Kasumi-1 (cell line): Measurements from ENCODE around the gene GPD2.

ENCODE experiments used
- DNase-seq, 2 experiments: peaks; one replicate each; lab custom pipeline; 2025; lab: John Stamatoyannopoulos, UW

The GPD2 gene

DNA sequence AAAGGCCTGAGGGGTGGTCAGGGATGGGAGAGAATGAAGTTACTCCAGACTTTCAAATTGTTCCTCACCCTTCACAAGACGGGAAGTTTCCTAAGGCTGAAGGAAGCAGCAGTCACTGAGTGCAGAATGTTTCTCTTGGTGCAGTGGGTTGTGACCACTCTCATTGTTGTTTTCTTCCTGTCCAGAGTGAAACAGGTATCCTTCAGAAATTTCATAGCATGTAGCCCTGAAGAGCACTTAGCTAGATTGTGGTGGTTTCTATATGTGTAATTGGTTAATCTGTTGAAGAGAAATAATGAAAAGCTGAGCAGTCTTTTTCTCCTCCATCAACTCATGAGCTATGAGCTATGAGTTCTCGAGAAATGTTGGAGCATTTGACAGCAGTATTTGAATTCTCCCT is 96.8 kb downstream of the GPD2 start:
- no peak for DNase-seq

DNA sequence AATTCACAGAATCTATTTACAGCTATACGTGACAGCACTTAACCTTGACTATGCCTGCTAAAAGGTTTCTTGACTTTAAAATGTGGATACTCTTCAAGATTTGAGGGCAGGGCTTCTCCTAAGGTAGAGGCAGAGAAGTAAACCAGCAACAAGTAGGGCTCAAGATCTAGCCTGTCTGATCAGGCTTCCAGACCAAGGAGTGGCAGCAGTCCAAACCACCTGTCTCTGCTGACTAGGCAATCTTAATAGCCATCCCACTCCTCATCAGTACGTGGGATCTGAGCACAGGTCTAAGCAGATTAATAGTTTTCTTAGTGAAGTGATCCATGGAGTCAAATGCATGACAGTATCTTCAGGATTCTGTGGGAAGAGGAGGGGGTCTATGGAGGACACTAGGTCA is 100.4 kb downstream of the GPD2 start:
- DNase-seq, result no peak

GRCh38 chr2:156537141-156537540 is 101.0 kb downstream of the GPD2 start:
- DNase-seq, result no peak

- DNase-seq, result no peak
These were observed 101.9 kb downstream of the GPD2 start for GRCh38 chr2:156538083-156538504.

DNA sequence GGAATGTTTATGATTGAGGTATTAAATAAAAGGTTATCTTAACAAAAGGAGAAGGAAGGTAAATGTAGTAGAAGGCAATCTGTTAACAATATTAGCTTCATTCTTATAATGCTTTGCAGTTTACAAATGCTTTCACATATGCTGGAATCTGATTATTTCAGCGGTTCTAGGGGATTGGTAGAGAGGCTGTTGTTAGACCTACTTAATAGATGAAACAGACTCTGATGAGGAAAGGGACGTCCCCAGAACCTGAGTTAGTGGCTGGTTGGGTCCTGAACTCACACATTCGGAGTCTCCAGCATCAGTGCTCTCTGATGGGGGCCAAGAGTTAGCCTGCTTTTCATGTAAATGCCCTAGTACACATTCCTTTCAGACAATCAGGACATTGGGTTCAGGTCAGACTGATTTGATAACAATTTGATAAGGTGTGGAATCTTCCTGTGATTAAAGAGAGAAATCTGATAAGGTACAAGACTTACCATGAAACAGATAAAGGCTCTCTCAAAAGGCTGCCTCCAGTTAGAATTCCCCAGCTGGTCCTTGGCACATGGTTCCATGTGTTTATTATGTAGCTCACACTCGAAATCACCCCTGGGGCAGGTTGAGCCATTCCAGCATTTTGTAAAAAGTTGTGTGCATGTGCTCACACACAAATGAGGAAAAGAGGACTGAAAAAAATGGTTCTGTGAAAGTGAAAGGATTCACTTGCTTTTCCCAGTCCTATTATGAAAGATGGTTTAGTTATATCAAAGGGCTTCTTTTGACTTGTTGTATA is 103.1 kb downstream of the GPD2 start:
- no peak for DNase-seq

DNA sequence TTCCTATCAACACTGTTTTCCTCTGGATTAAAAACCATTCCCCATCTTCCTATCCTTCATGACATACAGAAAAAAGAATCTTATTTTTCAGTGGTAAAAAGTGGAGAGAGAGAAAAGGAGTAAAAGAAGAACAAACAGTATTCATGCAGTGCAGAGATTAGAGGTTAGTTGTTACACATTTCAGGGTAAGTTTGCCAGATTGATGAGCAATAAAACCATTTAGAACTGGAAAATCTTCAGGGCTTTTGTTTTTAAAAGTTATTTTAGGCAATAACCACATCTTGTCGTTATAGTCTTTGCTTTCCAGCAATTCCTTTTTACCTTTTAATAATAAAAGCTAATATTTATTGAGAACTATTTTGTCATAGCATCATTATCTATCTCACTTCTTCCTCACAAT is 104.5 kb downstream of the GPD2 start:
- no peak for DNase-seq

- DNase-seq, result no peak
These were observed 105.0 kb downstream of the GPD2 start for GRCh38 chr2:156541229-156541628.

DNA sequence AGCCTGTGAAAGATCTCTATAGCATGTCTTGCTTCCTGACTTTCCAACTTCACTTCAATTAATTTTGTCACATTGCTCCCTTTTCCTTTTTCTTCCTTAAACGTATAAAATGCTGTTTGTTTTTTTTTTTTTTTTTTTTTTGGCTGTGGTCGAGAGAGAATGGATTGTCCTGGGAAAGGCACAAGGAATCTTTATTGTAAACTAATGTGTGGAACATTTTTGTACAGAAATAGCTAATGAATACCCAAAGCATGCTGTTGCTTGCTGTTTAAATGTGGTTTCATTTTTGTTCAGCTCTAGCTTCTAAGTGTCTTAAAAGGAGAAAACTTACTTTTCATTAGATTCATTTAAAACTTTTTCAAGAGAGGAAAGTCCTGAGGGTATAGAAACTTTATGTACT is 105.5 kb downstream of the GPD2 start:
- no peak for DNase-seq

- DNase-seq, result no peak
These were observed 112.2 kb downstream of the GPD2 start for GRCh38 chr2:156548413-156548812.

- no peak for DNase-seq
These were observed 117.7 kb downstream of the GPD2 start for GRCh38 chr2:156553714-156554442.

GRCh38 chr2:156561326-156561725 is 125.1 kb downstream of the GPD2 start:
- DNase-seq, result no peak

DNA sequence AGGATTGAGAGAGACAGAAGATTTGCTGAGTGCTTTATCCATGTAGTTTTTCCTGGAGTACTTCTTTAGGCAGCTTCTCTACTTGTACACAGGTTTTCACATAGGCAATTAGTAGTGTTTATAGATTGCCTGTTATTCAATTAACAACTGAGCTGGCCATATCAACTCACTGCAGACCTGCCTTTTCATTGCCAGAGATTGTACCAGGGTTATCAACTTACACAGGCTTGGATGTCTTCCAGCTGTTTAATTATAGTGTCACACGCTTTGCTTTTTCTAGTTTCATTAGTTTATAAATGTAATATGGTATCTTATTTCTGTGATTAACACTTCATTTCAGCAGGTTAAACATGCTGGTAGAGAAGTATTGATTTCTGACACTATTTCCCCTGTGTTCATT is 125.9 kb downstream of the GPD2 start:
- no peak for DNase-seq

GRCh38 chr2:156563994-156564753 is 128.0 kb downstream of the GPD2 start:
- DNase-seq, result no peak

GRCh38 chr2:156565066-156565710 is 129.0 kb downstream of the GPD2 start:
- DNase-seq, result no peak

GRCh38 chr2:156573710-156574109 is 137.5 kb downstream of the GPD2 start:
- no peak for DNase-seq

DNA sequence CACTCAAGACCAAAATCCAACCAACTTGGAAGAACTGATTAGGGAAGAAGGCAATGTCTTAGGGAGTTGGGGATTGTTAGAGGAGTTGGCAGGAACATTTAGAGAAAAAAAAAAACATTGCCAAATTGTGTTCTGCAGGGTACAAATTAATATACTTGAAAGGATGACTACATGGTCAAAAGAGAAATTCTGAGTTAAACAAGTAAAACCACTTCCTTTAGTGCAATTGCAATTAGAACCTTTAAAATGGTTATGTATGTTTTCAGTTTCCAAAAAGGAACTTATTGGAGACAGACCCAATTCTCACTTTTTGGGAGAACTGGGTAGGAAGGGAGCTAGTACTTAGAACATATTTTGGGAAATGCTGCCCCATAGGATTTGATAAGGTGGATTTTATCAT is 137.9 kb downstream of the GPD2 start:
- DNase-seq, result no peak

DNA sequence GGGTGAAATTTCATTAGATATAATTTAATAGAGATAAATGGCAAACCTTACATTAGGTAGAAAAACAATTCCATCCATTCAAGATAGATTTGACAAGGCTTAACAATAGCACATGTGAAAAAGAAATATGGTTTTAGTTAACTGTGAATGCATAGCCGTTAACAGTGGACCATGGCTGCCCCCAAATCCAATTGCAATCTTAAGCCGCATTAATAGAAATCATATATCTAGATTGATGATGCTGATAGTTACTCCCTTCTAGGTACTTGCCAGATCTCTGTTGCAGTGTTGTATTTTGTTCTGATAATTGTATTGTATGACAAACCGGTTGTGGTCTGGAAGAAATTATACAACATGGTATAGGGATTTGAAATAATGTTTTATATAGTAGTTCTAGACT is 139.8 kb downstream of the GPD2 start:
- DNase-seq, result no peak

- no peak for DNase-seq
These were observed 144.3 kb downstream of the GPD2 start for GRCh38 chr2:156580501-156580900.

- no peak for DNase-seq
These were observed 145.1 kb downstream of the GPD2 start for GRCh38 chr2:156581280-156581679.

- peak; percentile 20 to 36 for DNase-seq
These were observed 149.3 kb downstream of the GPD2 start for GRCh38 chr2:156585457-156585856.

- no peak for DNase-seq
These were observed 150.4 kb downstream of the GPD2 start for GRCh38 chr2:156586621-156587020.

GRCh38 chr2:156589381-156590079 is 153.4 kb downstream of the GPD2 start:
- DNase-seq, result peak; percentile 78 to 94
